ENCODE measurements around the gene VDAC1.
"Not testable (repeated sequence)": the region's sequence is repeated elsewhere in the genome, so short reads cannot be mapped to it uniquely, and the experiment has no call there.

Gene VDAC1

GRCh38 chr5:133994297-133994989 is 10.3 kb downstream of the VDAC1 start:
- no peak for DNase-seq

- no peak for DNase-seq
Observed at GRCh38 chr5:133993185-133993936, 11.4 kb downstream of the VDAC1 start.

GRCh38 chr5:133992429-133993155 is 12.2 kb downstream of the VDAC1 start:
- peak; percentile 19 for DNase-seq

GRCh38 chr5:133991171-133991910 is 13.4 kb downstream of the VDAC1 start:
- no peak for DNase-seq

GRCh38 chr5:133990396-133990795 is 14.4 kb downstream of the VDAC1 start:
- DNase-seq: no peak

GRCh38 chr5:133985540-133986180 is 19.1 kb downstream of the VDAC1 start:
- no peak for DNase-seq

GRCh38 chr5:133983674-133984073 is 21.1 kb downstream of the VDAC1 start:
- no peak for DNase-seq

GRCh38 chr5:133981714-133982113 is 23.1 kb downstream of the VDAC1 start:
- DNase-seq: no peak

GRCh38 chr5:133980652-133981051 is 24.1 kb downstream of the VDAC1 start:
- no peak for DNase-seq

- DNase-seq: no peak
Observed at GRCh38 chr5:133978943-133979342, 25.8 kb downstream of the VDAC1 start.

- DNase-seq: no peak
Observed at GRCh38 chr5:133977858-133978257, 26.9 kb downstream of the VDAC1 start.

GRCh38 chr5:133977161-133977787 is 27.5 kb downstream of the VDAC1 start:
- no peak for DNase-seq

- DNase-seq: not testable (repeated sequence)
Observed at GRCh38 chr5:133975546-133975945, 29.2 kb downstream of the VDAC1 start.

GRCh38 chr5:133974142-133974541 is 30.6 kb downstream of the VDAC1 start:
- DNase-seq: no peak

GRCh38 chr5:133970325-133970909 is 34.4 kb downstream of the VDAC1 start:
- DNase-seq: no peak

GRCh38 chr5:133969654-133970324 is 35.0 kb downstream of the VDAC1 start:
- no peak for DNase-seq

GRCh38 chr5:133968204-133968980 is 36.4 kb downstream of the VDAC1 start, which contains the start of gene C5orf15:
C5orf15 (minus strand) TSS chr5:133968625; CDS start chr5:133968584, 41 bp downstream.
- DNase-seq: peak; percentile 92

- DNase-seq: no peak
Observed at GRCh38 chr5:133967698-133968203, 37.0 kb downstream of the VDAC1 start.

- no peak for DNase-seq
Observed at GRCh38 chr5:133967124-133967523, 37.7 kb downstream of the VDAC1 start.

GRCh38 chr5:133966090-133966489 is 38.7 kb downstream of the VDAC1 start:
- no peak for DNase-seq

Data from NCI-H1694 (cell line).